T47D (cell line): ENCODE data around the gene CLIC3.

ENCODE experiments used
- DNase-seq, 2 experiments: peaks; one replicate each; pipeline versions ENCODE4 v3.0.0 to v3.0.0-alpha.2; 2011 to 2012; ENCODE audit warnings: low read depth in 1 of 2, low spot score in 1 of 2
- JUND ChIP-seq: IDR thresholded peaks from 2 replicates; pipeline ENCODE4 v1.6.1; 2012; ENCODE audit warnings: low read depth
- in situ Hi-C: cut with HindIII; loops from 2 replicates; pipeline ENCODE4 v1.10.0; 2016; ENCODE audit warnings: low sequenced_read_pairs, low pct_unique_long_range_greater_than_20kb

Gene CLIC3

GRCh38 chr9:136949239-136949816 is 47.0 kb downstream of the CLIC3 start:
- in situ Hi-C loops = no loop called here
- no peak for DNase-seq
- no peak for TF ChIP-seq JUND

GRCh38 chr9:136947955-136948510 is 48.3 kb downstream of the CLIC3 start:
- DNase-seq = peak in 1 of 2 experiments; percentile 61
- in situ Hi-C loops = no loop called here
- TF ChIP-seq JUND = no peak

GRCh38 chr9:136947028-136947891 is 49.1 kb downstream of the CLIC3 start:
- no peak for TF ChIP-seq JUND
- in situ Hi-C loops = no loop called here
- DNase-seq = no peak

- no peak for DNase-seq
- no peak for TF ChIP-seq JUND
- in situ Hi-C loops = no loop called here
These were observed 49.9 kb downstream of the CLIC3 start for GRCh38 chr9:136946228-136947027.

DNA sequence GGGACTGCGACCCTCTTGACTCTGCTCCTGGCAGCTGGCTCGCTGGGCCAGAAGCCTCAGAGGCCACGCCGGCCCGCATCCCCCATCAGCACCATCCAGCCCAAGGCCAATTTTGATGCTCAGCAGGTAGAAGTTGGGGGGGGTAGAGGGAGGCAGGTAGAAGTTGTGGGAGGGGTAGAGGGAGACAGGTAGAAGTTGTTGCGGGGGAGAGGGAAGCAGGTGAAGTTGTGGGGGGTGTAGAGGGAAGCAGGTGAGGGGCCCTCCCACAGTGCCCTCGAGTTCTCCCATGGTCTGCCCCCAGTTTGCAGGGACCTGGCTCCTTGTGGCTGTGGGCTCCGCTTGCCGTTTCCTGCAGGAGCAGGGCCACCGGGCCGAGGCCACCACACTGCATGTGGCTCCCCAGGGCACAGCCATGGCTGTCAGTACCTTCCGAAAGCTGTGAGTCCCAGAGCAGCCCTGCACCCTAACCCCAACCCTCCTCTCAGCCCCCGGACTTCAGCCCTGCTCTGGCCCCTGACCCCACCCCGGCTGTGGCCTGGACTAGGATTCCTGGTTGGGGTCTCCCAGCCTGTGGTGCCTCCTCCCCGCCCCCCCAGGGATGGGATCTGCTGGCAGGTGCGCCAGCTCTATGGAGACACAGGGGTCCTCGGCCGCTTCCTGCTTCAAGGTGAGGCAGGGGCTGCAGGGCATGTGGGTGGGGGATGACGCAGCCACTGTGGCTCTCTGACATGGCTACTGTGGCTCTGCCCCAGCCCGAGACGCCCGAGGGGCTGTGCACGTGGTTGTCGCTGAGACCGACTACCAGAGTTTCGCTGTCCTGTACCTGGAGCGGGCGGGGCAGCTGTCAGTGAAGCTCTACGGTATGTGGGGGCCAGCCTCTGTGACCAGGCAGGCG is 50.8 kb downstream of the CLIC3 start:
- no peak for DNase-seq
- no peak for TF ChIP-seq JUND
- in situ Hi-C loops = no loop called here
